Measurements from ENCODE around the gene NPIPB9.
"Not testable (repeated sequence)": the region's sequence is repeated elsewhere in the genome, so short reads cannot be mapped to it uniquely, and the experiment has no call there.

DNA sequence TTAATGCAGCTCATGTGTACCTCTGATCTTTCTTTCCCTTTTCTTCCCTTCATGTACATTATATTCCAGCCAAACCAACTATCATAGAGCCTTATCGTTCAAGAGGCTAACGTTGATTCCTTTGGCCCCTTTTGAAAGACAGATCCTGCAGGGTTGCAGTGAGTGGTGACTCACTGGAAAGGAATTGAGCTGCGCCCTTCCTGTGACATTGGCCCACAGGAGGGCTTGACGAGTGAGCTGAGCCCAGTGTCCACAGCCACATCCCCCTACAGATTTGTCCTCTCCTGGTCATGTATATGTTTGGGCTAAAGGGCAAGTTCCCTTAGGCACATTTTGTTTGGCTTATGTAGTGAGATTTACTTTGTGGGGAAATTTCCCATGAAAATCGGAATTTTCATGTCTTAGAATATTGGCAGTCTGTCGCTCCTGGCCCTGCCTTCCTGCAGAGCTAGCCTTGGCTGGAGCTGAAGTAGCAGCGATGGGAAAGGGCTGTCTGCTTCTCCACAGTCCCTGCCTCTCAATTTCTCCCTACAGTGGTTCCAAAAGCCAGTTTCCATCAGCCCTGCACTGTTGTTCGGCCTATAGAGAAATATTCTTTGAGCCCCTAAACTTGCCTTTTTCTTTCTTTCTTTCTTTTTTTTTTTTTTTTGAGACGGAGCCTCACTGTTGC, 19.0 kb upstream of the NPIPB9 start:
- not testable (repeated sequence) for TF ChIP-seq POLR2AphosphoS5 (IDR thresholded peaks at IDR 0.05); CTCF (IDR thresholded peaks at IDR 0.05 in 8 of 11, conservative IDR thresholded peaks at IDR 0.05 in 3 of 11); POLR2A (IDR thresholded peaks at IDR 0.05)
